Measurements from ENCODE around the gene PICK1.
A peak's percentile ranks its signal among the peaks of the same experiment; 100 is the strongest.

PICK1 gene

DNA sequence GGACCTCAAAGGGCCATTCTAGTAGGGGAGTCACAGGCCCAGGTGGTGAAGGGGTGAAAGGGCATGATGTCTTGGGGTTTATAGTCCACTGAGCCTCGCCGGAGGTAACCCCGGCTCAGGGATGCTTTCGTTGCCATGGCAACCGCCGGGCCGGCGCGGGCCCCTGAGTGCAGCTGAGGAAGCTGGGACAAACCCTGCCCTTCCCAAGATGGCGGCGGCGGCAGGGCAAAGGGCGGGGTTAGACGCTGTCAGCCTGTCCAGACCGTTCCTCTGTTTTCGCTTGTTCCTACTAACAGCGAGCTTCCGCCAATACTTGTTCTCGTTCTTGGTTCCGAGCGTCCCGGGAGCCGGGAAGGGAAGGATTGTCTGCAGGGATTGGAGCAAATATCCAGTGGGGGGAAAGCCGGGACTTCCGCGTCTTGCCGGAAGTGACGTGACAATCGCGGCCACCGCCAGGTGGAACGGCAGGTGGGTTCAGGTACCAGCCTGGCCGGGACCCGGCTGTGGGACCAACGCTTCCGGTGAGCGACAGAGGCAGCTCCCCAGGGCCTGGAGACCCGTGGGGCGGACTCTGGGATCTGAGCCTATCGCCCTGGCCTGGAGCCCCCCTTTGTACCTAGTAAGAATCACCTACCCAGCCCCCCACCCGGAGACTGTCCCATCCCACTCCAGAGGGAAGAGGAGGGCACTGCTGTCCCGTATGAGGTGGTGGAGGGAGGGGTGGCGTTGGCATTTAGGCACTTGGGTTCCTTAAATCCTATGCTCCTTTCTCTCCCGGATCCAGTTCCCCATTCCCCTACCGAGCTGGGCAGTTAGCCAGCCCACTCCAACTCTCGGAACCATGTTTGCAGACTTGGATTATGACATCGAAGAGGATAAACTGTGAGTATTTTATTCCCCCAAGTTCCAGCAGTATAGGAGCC, at the start of gene PICK1:
Gene PICK1, plus strand, starts transcription at position 436 of the 923 bp plus-strand sequence. Its CDS starts 406 bp downstream, at position 842.
- peak; percentile 68 for DNase-seq (ENCODE audit: insufficient read length, low spot score)
- TF ChIP-seq, protein P1, sequence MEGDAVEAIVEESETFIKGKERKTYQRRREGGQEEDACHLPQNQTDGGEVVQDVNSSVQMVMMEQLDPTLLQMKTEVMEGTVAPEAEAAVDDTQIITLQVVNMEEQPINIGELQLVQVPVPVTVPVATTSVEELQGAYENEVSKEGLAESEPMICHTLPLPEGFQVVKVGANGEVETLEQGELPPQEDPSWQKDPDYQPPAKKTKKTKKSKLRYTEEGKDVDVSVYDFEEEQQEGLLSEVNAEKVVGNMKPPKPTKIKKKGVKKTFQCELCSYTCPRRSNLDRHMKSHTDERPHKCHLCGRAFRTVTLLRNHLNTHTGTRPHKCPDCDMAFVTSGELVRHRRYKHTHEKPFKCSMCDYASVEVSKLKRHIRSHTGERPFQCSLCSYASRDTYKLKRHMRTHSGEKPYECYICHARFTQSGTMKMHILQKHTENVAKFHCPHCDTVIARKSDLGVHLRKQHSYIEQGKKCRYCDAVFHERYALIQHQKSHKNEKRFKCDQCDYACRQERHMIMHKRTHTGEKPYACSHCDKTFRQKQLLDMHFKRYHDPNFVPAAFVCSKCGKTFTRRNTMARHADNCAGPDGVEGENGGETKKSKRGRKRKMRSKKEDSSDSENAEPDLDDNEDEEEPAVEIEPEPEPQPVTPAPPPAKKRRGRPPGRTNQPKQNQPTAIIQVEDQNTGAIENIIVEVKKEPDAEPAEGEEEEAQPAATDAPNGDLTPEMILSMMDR (IDR thresholded peaks at IDR 0.05; ENCODE audit: insufficient read depth, missing control alignments) = no peak
- no peak for FAIRE-seq

- FAIRE-seq = no peak
- TF ChIP-seq, protein P1 (IDR thresholded peaks at IDR 0.05; ENCODE audit: insufficient read depth, missing control alignments) = no peak
- no peak for DNase-seq (ENCODE audit: insufficient read length, low spot score)
These were observed 48.0 kb upstream of the PICK1 start for GRCh38 chr22:38009000-38009806.

DNA sequence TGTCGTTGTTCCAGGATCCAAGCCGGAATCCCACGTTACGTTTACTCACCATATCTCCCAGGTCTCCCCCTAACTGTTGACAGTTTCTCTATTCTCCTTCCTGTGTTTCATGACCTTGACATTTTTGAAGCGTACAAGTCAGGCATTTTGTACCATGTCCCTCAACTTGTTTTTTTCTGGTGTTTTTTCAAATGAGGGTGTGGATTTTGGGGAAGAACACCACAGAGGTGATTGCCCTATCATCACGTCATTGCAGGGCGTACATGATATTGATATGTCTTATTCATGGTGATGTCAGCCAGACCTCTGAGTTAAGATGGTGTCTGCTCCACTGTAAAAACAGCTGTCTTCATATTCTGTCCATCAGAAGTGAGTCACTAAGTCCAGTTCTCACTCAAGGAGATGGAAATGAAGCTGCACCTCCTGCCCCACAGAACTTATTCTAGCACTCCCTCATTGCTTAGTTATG, 44.6 kb upstream of the PICK1 start:
- FAIRE-seq (no peak), DNase-seq (ENCODE audit: insufficient read length, low spot score) (no peak)
- TF ChIP-seq, protein P1 (IDR thresholded peaks at IDR 0.05; ENCODE audit: insufficient read depth, missing control alignments) = no peak

GRCh38 chr22:38014083-38014482, 43.1 kb upstream of the PICK1 start:
- TF ChIP-seq, protein P1 (IDR thresholded peaks at IDR 0.05; ENCODE audit: insufficient read depth, missing control alignments) = no peak
- DNase-seq (ENCODE audit: insufficient read length, low spot score) (no peak), FAIRE-seq (no peak)

DNA sequence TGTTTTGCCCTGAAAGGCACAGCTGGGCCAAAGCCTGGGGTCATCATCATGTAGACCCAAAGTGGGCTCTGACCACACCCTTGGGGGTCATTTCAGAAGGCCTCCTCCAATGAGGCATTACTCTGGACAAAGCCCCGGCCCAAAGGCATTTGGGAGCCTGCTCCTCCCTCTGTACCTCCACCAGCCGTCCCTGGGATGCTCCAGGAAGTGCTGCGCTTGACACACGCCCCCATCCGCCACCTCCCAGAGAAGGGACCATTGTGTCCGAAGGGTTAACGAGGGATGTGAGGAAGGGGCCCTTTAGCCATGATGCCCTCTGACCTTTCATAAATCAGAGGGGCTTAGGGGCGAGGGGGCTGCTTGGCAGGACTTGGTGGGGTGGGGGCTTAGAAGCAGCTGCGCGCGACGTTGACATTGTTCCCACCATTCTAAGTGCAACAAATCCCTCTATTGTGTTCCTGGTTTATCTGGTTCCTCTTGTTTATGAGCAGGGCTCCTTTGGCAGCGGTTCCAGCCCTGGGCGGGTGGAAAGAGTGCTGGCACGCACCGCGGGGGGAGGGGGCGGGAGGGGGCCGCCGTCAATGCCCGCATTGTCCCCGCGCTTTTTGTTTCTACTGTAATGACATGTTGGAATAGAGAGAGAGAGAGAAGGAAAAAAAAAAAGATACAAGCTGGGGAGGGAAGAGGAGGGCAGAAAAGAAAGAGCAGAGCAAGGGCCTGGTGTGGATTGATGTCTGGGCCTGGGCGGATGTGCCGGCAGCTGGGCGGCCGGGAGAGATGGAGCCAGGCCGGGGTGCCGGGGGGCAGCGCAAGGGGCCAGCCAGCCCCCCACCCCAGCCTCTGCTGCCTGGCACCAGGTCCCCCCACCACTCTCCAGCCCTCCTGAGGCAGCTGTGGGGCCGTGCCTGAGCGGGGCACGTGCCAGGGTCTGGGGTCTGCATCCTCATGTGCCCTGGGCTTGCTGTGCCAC, 40.7 kb upstream of the PICK1 start:
- DNase-seq (ENCODE audit: insufficient read length, low spot score) = no peak
- TF ChIP-seq, protein P1 (IDR thresholded peaks at IDR 0.05; ENCODE audit: insufficient read depth, missing control alignments) = no peak
- no peak for FAIRE-seq

GRCh38 chr22:38017272-38017920, 39.8 kb upstream of the PICK1 start:
- DNase-seq (ENCODE audit: insufficient read length, low spot score) (no peak), FAIRE-seq (no peak)
- TF ChIP-seq, protein P1 (IDR thresholded peaks at IDR 0.05; ENCODE audit: insufficient read depth, missing control alignments) = no peak
